Posterior cingulate gyrus (tissue), 11 donors: ENCODE data around the gene ZMYND11.

Experiments
- DNase-seq, 10 donors: peaks; one replicate each; pipeline versions ENCODE4 v3.0.0 to v3.0.0-alpha.2; 2020 to 2021; ENCODE audit warnings: mixed read lengths in 3 of 10
- intact Hi-C: fragments of 100-400 bp; cut with DNase I; formaldehyde crosslinking; loops from one replicate; pipeline ENCODE4 v1.15.1; 2023

ZMYND11 gene

GRCh38 chr10:190216-190615 lies 55.0 kb downstream of the ZMYND11 start:
- peak in 1 of 10 donors; percentile 66 for DNase-seq
- intact Hi-C loops, result no loop called here

GRCh38 chr10:191703-192518 lies 56.7 kb downstream of the ZMYND11 start:
- no peak for DNase-seq
- intact Hi-C loops, result no loop called here

- intact Hi-C loops, result no loop called here
- DNase-seq, result no peak
These were observed 59.0 kb downstream of the ZMYND11 start for GRCh38 chr10:194281-194680.

DNA sequence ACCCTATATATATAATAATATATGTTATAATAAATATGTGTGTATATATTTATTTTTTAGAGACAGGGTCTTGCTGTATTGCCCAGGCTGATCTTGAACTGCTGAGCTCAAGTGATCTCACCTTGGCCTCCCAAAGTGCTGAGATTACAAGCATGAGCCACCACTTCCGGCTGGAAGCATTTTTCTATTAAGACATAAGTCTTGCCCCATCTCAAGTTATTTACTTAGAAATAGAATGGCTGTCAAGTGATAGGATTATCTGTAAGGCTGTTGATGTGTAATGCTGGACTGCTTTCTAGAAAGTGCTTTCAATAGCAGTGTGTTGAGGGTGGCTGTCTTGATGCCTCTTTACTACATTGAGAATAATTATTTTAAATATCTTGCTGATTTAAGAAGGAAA lies 65.2 kb downstream of the ZMYND11 start:
- no peak for DNase-seq
- intact Hi-C loops, result no loop called here

DNA sequence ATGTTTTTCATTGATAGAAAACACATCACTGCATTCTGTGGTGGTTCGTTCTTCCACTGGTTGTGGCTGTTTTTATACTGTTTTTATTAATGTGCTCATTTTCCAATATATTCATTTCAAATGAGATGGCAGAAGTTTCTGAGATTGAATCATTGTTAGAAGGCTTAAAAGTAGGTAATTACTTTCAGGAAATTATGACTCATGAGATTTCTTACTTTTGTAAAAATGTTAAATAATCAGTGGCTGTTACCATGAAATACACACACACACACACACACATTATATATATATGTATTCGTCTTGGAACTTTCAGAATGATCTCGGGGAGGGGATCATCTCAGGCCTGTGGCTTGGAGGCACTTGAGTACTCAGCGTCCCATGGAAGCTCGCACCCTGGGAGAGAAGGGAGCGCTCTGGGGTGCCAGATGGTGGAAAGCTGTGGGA lies 66.1 kb downstream of the ZMYND11 start:
- intact Hi-C loops, result no loop called here
- no peak for DNase-seq

- intact Hi-C loops, result no loop called here
- no peak for DNase-seq
These were observed 73.4 kb downstream of the ZMYND11 start for GRCh38 chr10:208616-209015.

GRCh38 chr10:209357-209756 lies 74.1 kb downstream of the ZMYND11 start:
- intact Hi-C loops, result no loop called here

DNA sequence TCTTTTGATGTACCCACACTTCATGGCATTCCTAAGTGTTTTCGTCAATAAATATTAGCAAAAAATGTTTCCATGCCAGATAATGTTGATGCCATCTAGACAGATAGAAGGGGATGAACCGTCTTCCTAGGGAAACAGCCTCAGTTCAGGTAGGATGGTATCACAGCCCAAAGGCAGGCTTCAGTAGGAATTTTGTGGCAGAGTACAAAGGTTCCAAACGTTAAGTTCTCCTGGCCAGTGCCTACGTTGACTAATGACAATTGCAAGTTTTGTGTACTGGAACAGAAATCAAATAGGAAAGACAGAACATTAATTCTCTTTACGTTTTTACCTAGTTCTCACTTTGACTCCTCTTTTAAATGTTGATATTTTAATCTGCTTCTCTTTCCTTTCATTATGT lies 75.0 kb downstream of the ZMYND11 start:
- intact Hi-C loops, result no loop called here

More at GRCh38 chr10:209357-209756, 74.1 kb downstream of the ZMYND11 start:
- no peak for DNase-seq

GRCh38 chr10:215444-215843 lies 80.2 kb downstream of the ZMYND11 start:
- intact Hi-C loops, result no loop called here
- DNase-seq, result no peak

More for the DNA sequence above, 75.0 kb downstream of the ZMYND11 start:
- DNase-seq, result no peak

GRCh38 chr10:218798-219197 lies 83.5 kb downstream of the ZMYND11 start:
- intact Hi-C loops, result no loop called here
- DNase-seq, result no peak

- intact Hi-C loops, result no loop called here
- DNase-seq, result no peak
These were observed 84.6 kb downstream of the ZMYND11 start for GRCh38 chr10:219731-220472.

- no peak for DNase-seq
- intact Hi-C loops, result no loop called here
These were observed 89.3 kb downstream of the ZMYND11 start for GRCh38 chr10:224571-224970.

DNA sequence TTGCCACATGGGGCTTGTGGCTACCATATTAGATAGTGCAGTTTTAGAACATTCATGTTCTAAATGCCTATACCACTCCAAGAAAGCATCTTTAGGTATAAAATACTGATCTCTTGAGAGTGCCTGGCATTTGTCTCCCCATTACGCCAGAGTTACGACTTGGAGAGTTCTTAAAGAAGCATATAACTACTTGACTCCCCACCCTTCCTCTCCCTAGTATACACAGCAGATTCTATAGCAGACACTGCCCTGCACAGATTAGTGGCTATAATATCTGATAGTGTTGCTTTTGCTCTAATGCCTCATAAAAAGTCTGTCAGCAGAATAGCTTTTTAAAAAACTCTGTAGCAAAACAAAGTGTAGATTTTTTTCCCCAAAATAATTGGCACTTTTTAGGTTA lies 90.8 kb downstream of the ZMYND11 start:
- DNase-seq, result no peak
- intact Hi-C loops, result no loop called here

GRCh38 chr10:227014-227413 lies 91.8 kb downstream of the ZMYND11 start:
- intact Hi-C loops, result no loop called here
- no peak for DNase-seq

DNA sequence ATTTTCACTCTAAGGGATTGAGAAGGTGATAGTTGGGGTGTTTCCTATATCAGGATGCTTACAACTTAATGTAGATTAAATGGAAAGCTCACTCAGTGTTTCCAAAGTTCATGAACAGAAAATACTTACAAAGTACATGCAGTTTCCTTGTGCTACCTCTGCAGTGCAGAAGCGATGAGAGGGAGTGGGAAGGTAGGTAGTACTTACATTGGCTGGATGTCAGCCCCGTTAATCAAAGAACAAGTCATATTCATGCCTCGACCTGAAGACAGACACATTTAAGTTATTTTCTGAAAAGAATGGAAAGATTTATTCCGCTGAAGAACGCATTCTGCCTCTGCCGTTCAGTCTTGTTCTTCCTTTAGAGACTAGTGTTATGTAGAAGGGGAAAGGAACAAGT lies 93.1 kb downstream of the ZMYND11 start:
- DNase-seq, result no peak
- intact Hi-C loops, result no loop called here

GRCh38 chr10:230758-231157 lies 95.5 kb downstream of the ZMYND11 start:
- DNase-seq, result no peak
- intact Hi-C loops, result no loop called here

DNA sequence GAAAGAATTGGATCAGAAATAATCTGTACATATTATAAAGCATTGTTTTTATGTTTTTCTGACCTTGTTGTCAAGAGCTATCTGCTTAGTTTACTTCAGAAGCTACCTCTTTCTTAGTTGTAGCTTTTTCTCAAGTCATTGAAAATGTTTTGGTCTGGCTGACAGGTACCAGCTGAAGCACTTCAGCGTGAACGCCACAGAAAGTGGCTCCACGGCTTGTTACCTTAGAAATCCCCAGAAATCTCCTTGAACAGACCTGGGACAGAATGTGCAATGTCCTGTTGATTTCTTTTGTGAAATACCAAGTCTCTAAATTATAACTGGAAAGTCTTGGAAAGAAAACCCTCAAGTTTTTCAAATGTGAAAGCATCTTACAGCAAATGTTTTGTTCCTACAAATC lies 96.8 kb downstream of the ZMYND11 start:
- no peak for DNase-seq
- intact Hi-C loops, result no loop called here

DNA sequence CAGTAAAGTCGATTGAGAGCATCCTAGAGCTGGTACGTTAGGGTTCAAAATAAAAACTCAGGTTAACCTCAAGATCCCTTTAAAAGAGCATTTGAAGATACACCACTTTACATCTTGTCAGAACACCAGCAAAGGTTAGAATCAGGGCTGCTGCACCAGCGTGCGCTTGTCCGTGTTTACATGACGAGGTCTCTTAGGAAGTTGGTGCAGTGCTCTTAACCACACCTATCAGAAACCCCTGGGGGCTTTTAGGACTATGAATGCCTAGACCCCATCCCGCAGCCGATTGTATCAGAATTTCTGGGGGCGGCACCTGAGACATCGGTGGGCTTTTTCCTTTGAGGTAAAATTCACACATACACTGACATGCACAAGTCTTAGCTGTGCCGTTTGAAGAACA lies 97.6 kb downstream of the ZMYND11 start:
- intact Hi-C loops, result no loop called here
- DNase-seq, result no peak

DNA sequence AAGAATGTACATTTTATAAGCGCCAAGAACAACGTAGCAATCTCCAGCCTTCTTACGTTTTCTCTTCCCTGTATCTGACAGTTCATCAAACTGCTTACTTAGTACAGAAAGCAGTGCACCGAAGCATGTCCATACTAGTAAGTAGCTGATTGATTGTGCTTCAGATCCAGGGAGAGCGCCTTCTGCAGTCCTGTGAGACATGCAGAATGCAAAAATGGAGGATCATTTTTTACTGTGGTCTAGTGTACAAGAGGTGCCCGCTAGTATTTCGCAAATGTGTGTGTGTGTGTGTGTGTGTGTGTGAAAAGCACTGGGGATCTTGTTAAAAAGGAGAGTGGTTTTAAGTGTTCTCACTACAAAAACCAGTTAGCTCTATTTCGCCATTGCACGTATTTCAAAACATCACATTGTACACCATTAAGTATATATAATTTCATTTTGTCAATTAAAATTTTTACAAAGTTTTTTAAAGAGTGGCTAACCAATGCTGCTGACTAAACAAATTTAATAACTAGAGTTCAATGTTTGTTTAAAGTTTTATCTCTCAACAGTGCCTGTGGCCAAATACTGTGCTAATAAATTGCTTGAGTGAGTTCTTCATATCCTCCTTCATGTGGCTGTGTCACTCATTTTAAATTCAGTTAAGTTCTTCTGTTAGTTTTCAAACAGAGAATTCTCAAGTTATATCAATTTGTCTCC lies 99.6 kb downstream of the ZMYND11 start:
- intact Hi-C loops, result no loop called here

DNA sequence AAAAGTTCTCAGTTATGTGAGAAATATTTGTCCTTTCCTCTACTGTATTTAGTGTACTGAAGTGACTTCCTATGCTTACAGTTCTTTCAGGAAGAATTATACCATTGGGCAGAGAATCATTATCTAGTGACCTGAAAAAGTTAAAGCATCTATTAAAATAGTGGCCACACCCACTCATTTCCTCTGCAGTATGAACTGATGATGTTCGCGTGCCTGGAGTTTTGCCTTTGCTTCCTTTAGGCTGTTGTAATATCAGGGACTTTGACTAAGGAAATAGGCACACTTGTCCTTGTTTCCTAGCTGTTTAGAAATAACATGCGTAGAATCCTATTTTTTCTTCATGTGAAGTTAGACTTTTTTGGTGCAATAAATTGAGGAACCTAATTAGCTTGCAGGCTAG lies 100.7 kb downstream of the ZMYND11 start:
- intact Hi-C loops, result no loop called here
- no peak for DNase-seq

More for the DNA sequence above, 99.6 kb downstream of the ZMYND11 start:
- DNase-seq, result no peak

- intact Hi-C loops, result no loop called here
- DNase-seq, result no peak
These were observed 103.9 kb downstream of the ZMYND11 start for GRCh38 chr10:239109-239508.
